Thyroid gland (tissue), 4 donors: ENCODE results near the gene DDRGK1.

ENCODE experiments used
- CTCF ChIP-seq, 6 experiments: fragments of 200-600 bp in 3 of 6; fragments of 450-650 bp in 3 of 6; sonication (generic) in 3 of 6; IDR thresholded peaks; one replicate each; pipeline ENCODE4 v1.5.1; 2016 to 2019; ENCODE audit warnings: antibody characterized with exemption in 6 of 6, mild to moderate bottlenecking in 2 of 6, inconsistent platforms in 1 of 6, moderate library complexity in 1 of 6
- POLR2A ChIP-seq, 2 donors: fragments of 450-650 bp; IDR thresholded peaks; one replicate each; pipeline ENCODE4 v1.6.1; 2017; ENCODE audit warnings: antibody characterized with exemption in 2 of 2, mild to moderate bottlenecking in 2 of 2, moderate library complexity in 1 of 2

- TF ChIP-seq CTCF (IDR thresholded peaks at IDR 0.05), result no peak
- no peak for TF ChIP-seq POLR2A (IDR thresholded peaks at IDR 0.05)
Measured at GRCh38 chr20:3223651-3223993, 19.1 kb upstream of the DDRGK1 start.
